RCC 7860 (cell line): ENCODE measurements around the gene KPNA1.
A peak's percentile ranks its signal among the peaks of the same experiment; 100 is the strongest.

Experiments
- DNase-seq: peaks from one replicate; pipeline ENCODE4 v3.0.0-alpha.2; 2015; ENCODE audit warnings: low spot score
- FAIRE-seq: peaks from 2 replicates; lab custom pipeline; 2012; peaks lifted over from hg19 to GRCh38; lab: Jason Lieb, UNC

Gene KPNA1

GRCh38 chr3:122389892-122390291 lies 124.8 kb downstream of the KPNA1 start:
- FAIRE-seq (no peak), DNase-seq (no peak)

GRCh38 chr3:122389197-122389596 lies 125.5 kb downstream of the KPNA1 start:
- FAIRE-seq (no peak), DNase-seq (no peak)

- FAIRE-seq (no peak), DNase-seq (no peak)
Observed at GRCh38 chr3:122387709-122388108, 127.0 kb downstream of the KPNA1 start.

GRCh38 chr3:122383771-122384697 lies 130.7 kb downstream of the KPNA1 start, which contains the start of gene FAM162A:
Gene FAM162A, plus strand, starts transcription at chr3:122384182. Its CDS starts 84 bp downstream, at chr3:122384266.
- DNase-seq, result peak; percentile 84
- no peak for FAIRE-seq

- DNase-seq (peak; percentile 80), FAIRE-seq (peak; percentile 68)
Observed at GRCh38 chr3:122382888-122383666, 131.7 kb downstream of the KPNA1 start, which contains the start of gene MIX23. Gene MIX23, minus strand, starts transcription at chr3:122383231. Its CDS starts 7 bp downstream, at chr3:122383224.

GRCh38 chr3:122377975-122378374 lies 136.8 kb downstream of the KPNA1 start:
- DNase-seq (no peak), FAIRE-seq (no peak)

GRCh38 chr3:122374034-122374433 lies 140.7 kb downstream of the KPNA1 start:
- no peak for FAIRE-seq
- DNase-seq, result no peak
